ENCODE measurements around the gene ZDHHC18.

ZDHHC18 gene

GRCh38 chr1:26781206-26781825, 45.2 kb upstream of the ZDHHC18 start:
- Histone ChIP-seq H3K9ac (ENCODE audit: low read length) (no peak overlapping the region), H3K79me2 (ENCODE audit: low read length) (peaks cover 42% of the 10 kb centered on the region), H2AFZ (ENCODE audit: low read length) (no peak overlapping the region), H3K27me3 (replicated peaks; ENCODE audit: insufficient read depth, low read length) (no peaks in the 10 kb centered on the region), H3K27ac (ENCODE audit: low read length) (no peak overlapping the region), H3K4me1 (ENCODE audit: low read length) (peaks cover 73% of the 10 kb centered on the region), H3K4me2 (ENCODE audit: low read depth, low read length) (no peak overlapping the region), H3K36me3 (replicated peaks; ENCODE audit: insufficient read depth, low read length) (peaks cover 28% of the 10 kb centered on the region; the same call in 1 of the 2 replicates), H3K4me3 (ENCODE audit: low read length) (no peak overlapping the region), H3K9me3 (replicated peaks; ENCODE audit: insufficient read depth, low read length) (no peaks in the 10 kb centered on the region), H4K20me1 (ENCODE audit: insufficient read depth, low read length) (0 out of 2 replicates have a peak, but pooled peaks cover 4% of the 10 kb centered on the region), H3K9me2 (replicated peaks; ENCODE audit: insufficient read depth, low read length) (no peaks in the 10 kb centered on the region), H3F3A (ENCODE audit: insufficient read depth, low read length) (peaks cover 48% of the 10 kb centered on the region)
- peak; percentile 12 for DNase-seq
- TF ChIP-seq, protein P1, sequence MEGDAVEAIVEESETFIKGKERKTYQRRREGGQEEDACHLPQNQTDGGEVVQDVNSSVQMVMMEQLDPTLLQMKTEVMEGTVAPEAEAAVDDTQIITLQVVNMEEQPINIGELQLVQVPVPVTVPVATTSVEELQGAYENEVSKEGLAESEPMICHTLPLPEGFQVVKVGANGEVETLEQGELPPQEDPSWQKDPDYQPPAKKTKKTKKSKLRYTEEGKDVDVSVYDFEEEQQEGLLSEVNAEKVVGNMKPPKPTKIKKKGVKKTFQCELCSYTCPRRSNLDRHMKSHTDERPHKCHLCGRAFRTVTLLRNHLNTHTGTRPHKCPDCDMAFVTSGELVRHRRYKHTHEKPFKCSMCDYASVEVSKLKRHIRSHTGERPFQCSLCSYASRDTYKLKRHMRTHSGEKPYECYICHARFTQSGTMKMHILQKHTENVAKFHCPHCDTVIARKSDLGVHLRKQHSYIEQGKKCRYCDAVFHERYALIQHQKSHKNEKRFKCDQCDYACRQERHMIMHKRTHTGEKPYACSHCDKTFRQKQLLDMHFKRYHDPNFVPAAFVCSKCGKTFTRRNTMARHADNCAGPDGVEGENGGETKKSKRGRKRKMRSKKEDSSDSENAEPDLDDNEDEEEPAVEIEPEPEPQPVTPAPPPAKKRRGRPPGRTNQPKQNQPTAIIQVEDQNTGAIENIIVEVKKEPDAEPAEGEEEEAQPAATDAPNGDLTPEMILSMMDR (IDR thresholded peaks at IDR 0.05; ENCODE audit: low read length), result no peak
- no peak for TF ChIP-seq EZH2 (optimal IDR thresholded peaks at IDR 0.05; ENCODE audit: low read depth, low read length)
- TF ChIP-seq EZH2phosphoT487 (IDR thresholded peaks at IDR 0.05; ENCODE audit: low read length), result no peak

DNA sequence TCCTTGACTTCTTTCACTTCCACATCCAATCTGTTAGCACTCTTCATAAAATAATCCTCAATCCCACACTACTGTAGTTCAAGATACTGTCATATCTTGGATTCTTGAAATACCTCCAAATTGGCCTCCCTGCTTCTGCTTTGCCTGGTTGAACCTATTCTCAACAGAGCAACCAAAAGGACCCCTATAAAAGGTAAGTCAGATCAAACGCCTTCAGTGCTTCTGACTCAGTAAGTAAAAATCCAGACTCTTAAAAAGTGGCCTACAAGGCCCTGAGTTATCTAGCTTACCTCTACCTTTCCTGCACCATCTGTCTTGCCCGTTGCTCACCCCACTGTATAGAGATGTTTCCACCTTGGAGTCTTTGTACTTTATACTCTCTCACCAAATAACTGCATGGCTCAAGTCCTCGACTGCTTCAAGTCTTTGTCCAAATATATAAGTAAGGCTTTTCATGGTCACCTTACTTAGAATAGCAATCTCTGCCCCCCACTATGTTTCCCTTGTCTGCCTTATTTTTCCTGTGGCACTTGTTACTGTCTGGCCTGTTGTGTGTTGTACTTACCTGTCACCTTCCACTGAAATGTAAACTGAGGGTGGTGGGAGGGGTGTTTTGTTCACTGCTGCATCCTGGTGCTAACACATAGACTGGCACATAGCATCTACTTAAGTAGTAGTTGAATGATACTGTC, 43.8 kb upstream of the ZDHHC18 start:
- H3K4me2 ChIP-seq (ENCODE audit: low read depth, low read length), result no peak overlapping the region
- H2AFZ ChIP-seq (ENCODE audit: low read length), result no peak overlapping the region
- peaks cover 80% of the 10 kb centered on the region for H3K4me1 ChIP-seq (ENCODE audit: low read length)
- H3K9me2 ChIP-seq (replicated peaks; ENCODE audit: insufficient read depth, low read length), result no peaks in the 10 kb centered on the region
- H3K27ac ChIP-seq (ENCODE audit: low read length), result no peak overlapping the region
- no peak for DNase-seq
- H3K9ac ChIP-seq (ENCODE audit: low read length), result no peak overlapping the region
- H4K20me1 ChIP-seq (ENCODE audit: insufficient read depth, low read length), result 0 out of 2 replicates have a peak, but pooled peaks cover 4% of the 10 kb centered on the region
- no peaks in the 10 kb centered on the region for H3K27me3 ChIP-seq (replicated peaks; ENCODE audit: insufficient read depth, low read length)
- H3K36me3 ChIP-seq (replicated peaks; ENCODE audit: insufficient read depth, low read length), result peaks cover 28% of the 10 kb centered on the region; the same call in 1 of the 2 replicates
- peaks cover 38% of the 10 kb centered on the region for H3K79me2 ChIP-seq (ENCODE audit: low read length)
- H3K9me3 ChIP-seq (replicated peaks; ENCODE audit: insufficient read depth, low read length), result no peaks in the 10 kb centered on the region
- TF ChIP-seq EZH2 (optimal IDR thresholded peaks at IDR 0.05; ENCODE audit: low read depth, low read length), result no peak
- TF ChIP-seq, protein P1 (IDR thresholded peaks at IDR 0.05; ENCODE audit: low read length), result no peak
- TF ChIP-seq EZH2phosphoT487 (IDR thresholded peaks at IDR 0.05; ENCODE audit: low read length), result no peak
- H3K4me3 ChIP-seq (ENCODE audit: low read length), result no peak overlapping the region
- H3F3A ChIP-seq (ENCODE audit: insufficient read depth, low read length), result peaks cover 62% of the 10 kb centered on the region

DNA sequence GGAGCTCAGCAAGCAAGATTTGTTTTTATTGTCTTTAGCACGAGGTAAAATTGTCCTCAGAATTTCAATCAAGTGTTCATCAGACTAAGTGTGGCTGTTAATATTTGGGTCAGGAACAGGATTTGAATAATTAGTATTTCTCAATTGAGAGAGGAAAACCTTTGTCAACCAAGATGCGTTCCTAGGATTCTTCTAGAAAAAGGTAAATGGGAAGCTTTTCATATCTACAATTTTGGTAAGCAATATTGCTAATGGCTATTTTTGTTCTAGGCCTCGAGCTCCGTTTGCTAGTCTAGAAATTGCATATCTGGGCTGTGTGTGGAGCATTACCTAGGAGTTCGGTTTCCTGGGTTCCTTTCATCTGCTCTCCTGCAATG, 42.9 kb upstream of the ZDHHC18 start:
- Histone ChIP-seq H2AFZ (ENCODE audit: low read length) (no peak overlapping the region), H3K4me2 (ENCODE audit: low read depth, low read length) (no peak overlapping the region), H3K4me3 (ENCODE audit: low read length) (no peak overlapping the region), H3K9me3 (replicated peaks; ENCODE audit: insufficient read depth, low read length) (no peaks in the 10 kb centered on the region), H3K36me3 (replicated peaks; ENCODE audit: insufficient read depth, low read length) (peaks cover 21% of the 10 kb centered on the region; the same call in 1 of the 2 replicates), H3K4me1 (ENCODE audit: low read length) (peaks cover 80% of the 10 kb centered on the region), H4K20me1 (ENCODE audit: insufficient read depth, low read length) (0 out of 2 replicates have a peak, but pooled peaks cover 4% of the 10 kb centered on the region), H3K9me2 (replicated peaks; ENCODE audit: insufficient read depth, low read length) (no peaks in the 10 kb centered on the region), H3K9ac (ENCODE audit: low read length) (no peak overlapping the region), H3K27me3 (replicated peaks; ENCODE audit: insufficient read depth, low read length) (no peaks in the 10 kb centered on the region), H3F3A (ENCODE audit: insufficient read depth, low read length) (peaks cover 64% of the 10 kb centered on the region), H3K27ac (ENCODE audit: low read length) (no peak overlapping the region), H3K79me2 (ENCODE audit: low read length) (peaks cover 38% of the 10 kb centered on the region)
- no peak for DNase-seq
- TF ChIP-seq EZH2phosphoT487 (IDR thresholded peaks at IDR 0.05; ENCODE audit: low read length) (no peak), EZH2 (optimal IDR thresholded peaks at IDR 0.05; ENCODE audit: low read depth, low read length) (no peak)
- TF ChIP-seq, protein P1 (IDR thresholded peaks at IDR 0.05; ENCODE audit: low read length), result no peak
